GM23338 (cell line): ENCODE data around the gene ASAP2. TPM values are rescaled to one million over a fixed set of nuclear protein-coding genes. Genes with fewer than 3 reads are reported as not detected.

ENCODE experiments used
- ATAC-seq: fragments of 200-7000 bp; cut with Tn5 transposase; 3 replicates; pipeline ENCODE4 v1.9.1; 2020
- DNase-seq: peaks from one replicate; pipeline ENCODE4 v3.0.0-alpha.2; 2015; ENCODE audit warnings: low spot score
- H2AFZ ChIP-seq: fragments of 200-600 bp; sonication (generic); 2 replicates; pipeline ENCODE4 v1.8.0; 2016; ENCODE audit warnings: antibody characterized with exemption, mild to moderate bottlenecking, moderate library complexity
- H3F3A ChIP-seq: fragments of 200-600 bp; sonication (generic); replicated peaks from 2 replicates; pipeline ENCODE4 v1.8.0; 2017; ENCODE audit warnings: antibody characterized with exemption, mixed run types, low read depth
- H3K27ac ChIP-seq: fragments of 200-600 bp; sonication (generic); 2 replicates; pipeline ENCODE4 v1.6.1; 2016; ENCODE audit warnings: low read depth
- H3K27me3 ChIP-seq: fragments of 200-600 bp; sonication (generic); 2 replicates; pipeline ENCODE4 v1.8.0; 2016; ENCODE audit warnings: mild to moderate bottlenecking, mixed run types, moderate library complexity; ENCODE audit not compliant: insufficient read depth
- H3K36me3 ChIP-seq: fragments of 200-600 bp; sonication (generic); 2 replicates; pipeline ENCODE4 v1.8.0; 2016; ENCODE audit warnings: mild to moderate bottlenecking; ENCODE audit not compliant: insufficient read depth
- H3K4me1 ChIP-seq: fragments of 200-600 bp; sonication (generic); 2 replicates; pipeline ENCODE4 v1.8.0; 2016; ENCODE audit warnings: mild to moderate bottlenecking, moderate library complexity; ENCODE audit not compliant: insufficient read depth
- H3K4me2 ChIP-seq: fragments of 200-600 bp; sonication (generic); 2 replicates; pipeline ENCODE4 v1.7.1; 2017; ENCODE audit warnings: mixed run types
- H3K4me3 ChIP-seq: fragments of 200-600 bp; sonication (generic); 2 replicates; pipeline ENCODE4 v1.6.1; 2016; ENCODE audit warnings: mixed run types
- H3K79me2 ChIP-seq: fragments of 200-600 bp; sonication (generic); replicated peaks from 2 replicates; pipeline ENCODE4 v1.8.0; 2017; ENCODE audit warnings: mild to moderate bottlenecking; ENCODE audit not compliant: insufficient read depth
- H3K9me2 ChIP-seq: fragments of 200-600 bp; sonication (generic); 2 replicates; pipeline ENCODE4 v1.8.0; 2017; ENCODE audit not compliant: insufficient read depth
- H4K20me1 ChIP-seq: fragments of 200-600 bp; sonication (generic); replicated peaks from 2 replicates; pipeline ENCODE4 v1.8.0; 2017; ENCODE audit warnings: mild to moderate bottlenecking; ENCODE audit not compliant: insufficient read depth
- H3K27ac Mint-ChIP-seq: 2 replicates; pipeline ENCODE4 v1.8.0; 2020; ENCODE audit warnings: inconsistent platforms, mild to moderate bottlenecking, moderate library complexity, mixed read lengths
- H3K27me3 Mint-ChIP-seq: 3 replicates; pipeline ENCODE4 v1.8.0; 2022; ENCODE audit warnings: low read depth, mild to moderate bottlenecking, moderate library complexity, mixed read lengths, inconsistent platforms; ENCODE audit not compliant: insufficient read depth, poor library complexity
- H3K36me3 Mint-ChIP-seq: 3 replicates; pipeline ENCODE4 v1.8.0; 2021; ENCODE audit warnings: low read depth, mild to moderate bottlenecking, inconsistent platforms, moderate library complexity, mixed read lengths
- H3K4me1 Mint-ChIP-seq: 3 replicates; pipeline ENCODE4 v1.8.0; 2020; ENCODE audit warnings: mild to moderate bottlenecking, inconsistent platforms, mixed read lengths
- H3K4me3 Mint-ChIP-seq: 3 replicates; pipeline ENCODE4 v1.8.0; 2021; ENCODE audit warnings: moderate library complexity, mild to moderate bottlenecking, inconsistent platforms, mixed read lengths
- H3K9me3 Mint-ChIP-seq: 3 replicates; pipeline ENCODE4 v1.8.0; 2020; ENCODE audit warnings: moderate library complexity, mild to moderate bottlenecking, inconsistent platforms, mixed read lengths
- CREB1 ChIP-seq: fragments of 250-450 bp; sonication (Bioruptor Pico); IDR thresholded peaks from 2 replicates; pipeline ENCODE4 v1.5.0; 2020; ENCODE audit warnings: low read depth, mild to moderate bottlenecking, moderate library complexity
- CTCF ChIP-seq, 2 experiments: fragments of 200-600 bp in 1 of 2; sonication (generic) in 1 of 2; conservative IDR thresholded peaks; 2 replicates each; pipeline versions ENCODE4 v1.5.1 to v1.6.1; 2016 to 2017; ENCODE audit warnings: antibody characterized with exemption in 2 of 2, low read depth in 2 of 2, mild to moderate bottlenecking in 2 of 2, moderate library complexity in 1 of 2
- EZH2phosphoT487 ChIP-seq: fragments of 200-600 bp; sonication (generic); IDR thresholded peaks from one replicate; pipeline ENCODE4 v1.8.1; 2018; ENCODE audit warnings: antibody characterized with exemption; ENCODE audit not compliant: unreplicated experiment
- JUNB ChIP-seq: IDR thresholded peaks from one replicate; pipeline ENCODE4 v1.6.1; 2016; ENCODE audit warnings: antibody characterized with exemption; ENCODE audit not compliant: unreplicated experiment
- NANOG ChIP-seq: IDR thresholded peaks from 2 replicates; pipeline ENCODE4 v1.6.1; 2016; ENCODE audit warnings: antibody characterized with exemption, borderline replicate concordance
- POLR2AphosphoS5 ChIP-seq: IDR thresholded peaks from 2 replicates; pipeline ENCODE4 v1.6.1; 2016; ENCODE audit warnings: antibody characterized with exemption, low read depth
- REST ChIP-seq: IDR thresholded peaks from one replicate; pipeline ENCODE4 v1.6.1; 2018; ENCODE audit warnings: antibody characterized with exemption; ENCODE audit not compliant: unreplicated experiment
- STAT1 ChIP-seq: IDR thresholded peaks from one replicate; pipeline ENCODE4 v1.6.1; 2016; ENCODE audit warnings: antibody characterized with exemption; ENCODE audit not compliant: unreplicated experiment
- ZNF331 ChIP-seq: fragments of 250-450 bp; sonication (Bioruptor Pico); IDR thresholded peaks from 2 replicates; pipeline ENCODE4 v1.5.0; 2020; ENCODE audit warnings: low read depth, mild to moderate bottlenecking, moderate library complexity
- polyA plus RNA-seq: library from polyadenylated mRNA; unstranded; fragments of >200 nt; fragmentation: Nextera tagmentation; extraction: Ambion mirVana; gene quantifications from 2 replicates; pipeline ENCODE4 v1.2.1, GENCODE V29; 2016
- total RNA-seq: library from RNA; depleted of rRNA; stranded (reverse); fragments of >200 nt; shearing (Covaris generic); gene quantifications from 2 replicates; pipeline ENCODE4 v1.2.3, GENCODE V29; 2014
- TF ChIP-seq, protein P1 (sequence below): fragments of 250-450 bp; sonication (Bioruptor Pico); IDR thresholded peaks from 2 replicates; pipeline ENCODE4 v1.5.0; 2020; ENCODE audit warnings: mild to moderate bottlenecking, moderate library complexity
- TF ChIP-seq, protein P2 (sequence below): IDR thresholded peaks from 2 replicates; pipeline ENCODE4 v1.6.1; 2016; ENCODE audit warnings: antibody characterized with exemption

Gene ASAP2
- total and polyA plus RNA-seq, 2 experiments from 2014 or later: 2.6 to 15.6 TPM

DNA sequence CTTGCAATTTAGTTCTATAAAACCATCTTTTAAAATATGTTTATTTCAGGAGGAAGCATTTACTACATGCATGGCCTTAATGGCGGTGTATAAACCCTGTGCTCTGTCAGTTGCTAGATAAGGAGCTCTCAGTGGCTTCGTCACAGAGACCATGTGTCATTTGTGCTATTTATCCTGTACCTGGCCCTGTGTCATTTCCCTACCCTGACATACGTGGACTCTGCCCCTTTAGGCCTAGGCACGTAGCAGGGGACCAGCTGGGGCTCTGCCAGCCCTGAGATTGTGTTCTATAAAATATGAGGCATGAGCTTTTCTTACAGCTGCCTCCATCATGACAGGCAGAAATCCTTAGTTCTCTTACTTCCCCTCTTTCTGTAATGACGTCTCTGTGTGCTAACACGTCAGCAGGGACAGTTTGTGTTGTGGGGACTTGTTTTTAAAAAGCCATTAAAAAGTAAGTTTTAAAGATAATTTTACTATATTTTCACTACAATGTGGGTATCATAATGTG lies 128.8 kb downstream of the ASAP2 start (continued):
- TF ChIP-seq, protein P1, sequence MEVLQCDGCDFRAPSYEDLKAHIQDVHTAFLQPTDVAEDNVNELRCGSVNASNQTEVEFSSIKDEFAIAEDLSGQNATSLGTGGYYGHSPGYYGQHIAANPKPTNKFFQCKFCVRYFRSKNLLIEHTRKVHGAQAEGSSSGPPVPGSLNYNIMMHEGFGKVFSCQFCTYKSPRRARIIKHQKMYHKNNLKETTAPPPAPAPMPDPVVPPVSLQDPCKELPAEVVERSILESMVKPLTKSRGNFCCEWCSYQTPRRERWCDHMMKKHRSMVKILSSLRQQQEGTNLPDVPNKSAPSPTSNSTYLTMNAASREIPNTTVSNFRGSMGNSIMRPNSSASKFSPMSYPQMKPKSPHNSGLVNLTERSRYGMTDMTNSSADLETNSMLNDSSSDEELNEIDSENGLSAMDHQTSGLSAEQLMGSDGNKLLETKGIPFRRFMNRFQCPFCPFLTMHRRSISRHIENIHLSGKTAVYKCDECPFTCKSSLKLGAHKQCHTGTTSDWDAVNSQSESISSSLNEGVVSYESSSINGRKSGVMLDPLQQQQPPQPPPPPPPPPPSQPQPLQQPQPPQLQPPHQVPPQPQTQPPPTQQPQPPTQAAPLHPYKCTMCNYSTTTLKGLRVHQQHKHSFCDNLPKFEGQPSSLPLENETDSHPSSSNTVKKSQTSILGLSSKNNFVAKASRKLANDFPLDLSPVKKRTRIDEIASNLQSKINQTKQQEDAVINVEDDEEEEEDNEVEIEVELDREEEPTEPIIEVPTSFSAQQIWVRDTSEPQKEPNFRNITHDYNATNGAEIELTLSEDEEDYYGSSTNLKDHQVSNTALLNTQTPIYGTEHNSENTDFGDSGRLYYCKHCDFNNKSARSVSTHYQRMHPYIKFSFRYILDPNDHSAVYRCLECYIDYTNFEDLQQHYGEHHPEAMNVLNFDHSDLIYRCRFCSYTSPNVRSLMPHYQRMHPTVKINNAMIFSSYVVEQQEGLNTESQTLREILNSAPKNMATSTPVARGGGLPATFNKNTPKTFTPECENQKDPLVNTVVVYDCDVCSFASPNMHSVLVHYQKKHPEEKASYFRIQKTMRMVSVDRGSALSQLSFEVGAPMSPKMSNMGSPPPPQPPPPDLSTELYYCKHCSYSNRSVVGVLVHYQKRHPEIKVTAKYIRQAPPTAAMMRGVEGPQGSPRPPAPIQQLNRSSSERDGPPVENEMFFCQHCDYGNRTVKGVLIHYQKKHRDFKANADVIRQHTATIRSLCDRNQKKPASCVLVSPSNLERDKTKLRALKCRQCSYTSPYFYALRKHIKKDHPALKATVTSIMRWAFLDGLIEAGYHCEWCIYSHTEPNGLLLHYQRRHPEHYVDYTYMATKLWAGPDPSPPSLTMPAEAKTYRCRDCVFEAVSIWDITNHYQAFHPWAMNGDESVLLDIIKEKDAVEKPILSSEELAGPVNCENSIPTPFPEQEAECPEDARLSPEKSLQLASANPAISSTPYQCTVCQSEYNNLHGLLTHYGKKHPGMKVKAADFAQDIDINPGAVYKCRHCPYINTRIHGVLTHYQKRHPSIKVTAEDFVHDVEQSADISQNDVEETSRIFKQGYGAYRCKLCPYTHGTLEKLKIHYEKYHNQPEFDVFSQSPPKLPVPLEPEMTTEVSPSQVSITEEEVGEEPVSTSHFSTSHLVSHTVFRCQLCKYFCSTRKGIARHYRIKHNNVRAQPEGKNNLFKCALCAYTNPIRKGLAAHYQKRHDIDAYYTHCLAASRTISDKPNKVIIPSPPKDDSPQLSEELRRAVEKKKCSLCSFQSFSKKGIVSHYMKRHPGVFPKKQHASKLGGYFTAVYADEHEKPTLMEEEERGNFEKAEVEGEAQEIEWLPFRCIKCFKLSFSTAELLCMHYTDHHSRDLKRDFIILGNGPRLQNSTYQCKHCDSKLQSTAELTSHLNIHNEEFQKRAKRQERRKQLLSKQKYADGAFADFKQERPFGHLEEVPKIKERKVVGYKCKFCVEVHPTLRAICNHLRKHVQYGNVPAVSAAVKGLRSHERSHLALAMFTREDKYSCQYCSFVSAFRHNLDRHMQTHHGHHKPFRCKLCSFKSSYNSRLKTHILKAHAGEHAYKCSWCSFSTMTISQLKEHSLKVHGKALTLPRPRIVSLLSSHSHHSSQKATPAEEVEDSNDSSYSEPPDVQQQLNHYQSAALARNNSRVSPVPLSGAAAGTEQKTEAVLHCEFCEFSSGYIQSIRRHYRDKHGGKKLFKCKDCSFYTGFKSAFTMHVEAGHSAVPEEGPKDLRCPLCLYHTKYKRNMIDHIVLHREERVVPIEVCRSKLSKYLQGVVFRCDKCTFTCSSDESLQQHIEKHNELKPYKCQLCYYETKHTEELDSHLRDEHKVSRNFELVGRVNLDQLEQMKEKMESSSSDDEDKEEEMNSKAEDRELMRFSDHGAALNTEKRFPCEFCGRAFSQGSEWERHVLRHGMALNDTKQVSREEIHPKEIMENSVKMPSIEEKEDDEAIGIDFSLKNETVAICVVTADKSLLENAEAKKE (CRISPR knock-in tag): no peak
- no peak for TF ChIP-seq POLR2AphosphoS5
- no peak for TF ChIP-seq CREB1 (CRISPR knock-in tag)
- TF ChIP-seq EZH2phosphoT487: no peak
- no peak for TF ChIP-seq JUNB

GRCh38 chr2:9336241-9336575 lies 129.6 kb downstream of the ASAP2 start:
- H3K4me1 Mint-ChIP-seq: no peaks in the 10 kb centered on the region
- Histone ChIP-seq H3K9me2 (no peaks in the 10 kb centered on the region), H3K27ac (no peak overlapping the region), H3K36me3 (no peaks in the 10 kb centered on the region), H3K79me2 (no peaks in the 10 kb centered on the region), H3K4me3 (no peak overlapping the region), H3K27me3 (no peaks in the 10 kb centered on the region), H3K4me1 (no peaks in the 10 kb centered on the region), H3K4me2 (no peak overlapping the region), H3F3A (no peaks in the 10 kb centered on the region), H4K20me1 (no peaks in the 10 kb centered on the region), H2AFZ (no peak overlapping the region)
- no peak for ATAC-seq
- peaks cover 11% of the 10 kb centered on the region; the same call in 1 of the 3 replicates for H3K36me3 Mint-ChIP-seq
- H3K9me3 Mint-ChIP-seq: no peaks in the 10 kb centered on the region
- no peak for DNase-seq
- H3K4me3 Mint-ChIP-seq: no peak overlapping the region
- peaks cover 3% of the 10 kb centered on the region for H3K27me3 Mint-ChIP-seq
- no peak overlapping the region for H3K27ac Mint-ChIP-seq
- TF ChIP-seq EZH2phosphoT487: no peak
- TF ChIP-seq ZNF331 (CRISPR knock-in tag): no peak
- TF ChIP-seq CREB1 (CRISPR knock-in tag): no peak
- TF ChIP-seq STAT1: no peak
- no peak for TF ChIP-seq POLR2AphosphoS5
- TF ChIP-seq, protein P2, sequence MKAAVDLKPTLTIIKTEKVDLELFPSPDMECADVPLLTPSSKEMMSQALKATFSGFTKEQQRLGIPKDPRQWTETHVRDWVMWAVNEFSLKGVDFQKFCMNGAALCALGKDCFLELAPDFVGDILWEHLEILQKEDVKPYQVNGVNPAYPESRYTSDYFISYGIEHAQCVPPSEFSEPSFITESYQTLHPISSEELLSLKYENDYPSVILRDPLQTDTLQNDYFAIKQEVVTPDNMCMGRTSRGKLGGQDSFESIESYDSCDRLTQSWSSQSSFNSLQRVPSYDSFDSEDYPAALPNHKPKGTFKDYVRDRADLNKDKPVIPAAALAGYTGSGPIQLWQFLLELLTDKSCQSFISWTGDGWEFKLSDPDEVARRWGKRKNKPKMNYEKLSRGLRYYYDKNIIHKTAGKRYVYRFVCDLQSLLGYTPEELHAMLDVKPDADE: no peak
- TF ChIP-seq CTCF (conservative IDR thresholded peaks at IDR 0.05; ENCODE audit: low read depth in 2 of 2): no peak
- no peak for TF ChIP-seq NANOG
- no peak for TF ChIP-seq JUNB
- TF ChIP-seq REST: no peak
